H9 (cell line): Measurements from ENCODE around the gene ISG15. TPM values are rescaled to one million over a fixed set of nuclear protein-coding genes. Genes with fewer than 3 reads are reported as not detected.

ENCODE experiments used
- DNase-seq: peaks from one replicate; pipeline ENCODE4 v3.0.0-alpha.2; 2017
- H2AFZ ChIP-seq: one replicate; pipeline ENCODE4 v1.6.1; 2013; ENCODE audit warnings: mild to moderate bottlenecking, low read length, control low read depth, moderate library complexity
- H2AK5ac ChIP-seq: 2 replicates; pipeline ENCODE4 v1.6.1; 2013; ENCODE audit warnings: low read length, control low read depth, mixed read lengths; ENCODE audit not compliant: insufficient read length
- H2BK120ac ChIP-seq: one replicate; pipeline ENCODE4 v1.6.1; 2013; ENCODE audit warnings: low read depth, mild to moderate bottlenecking, low read length, control low read depth, inconsistent platforms; ENCODE audit not compliant: poor library complexity, severe bottlenecking
- H2BK12ac ChIP-seq: 2 replicates; pipeline ENCODE4 v1.6.1; 2013; ENCODE audit warnings: low read length, control low read depth, mixed read lengths, low read depth; ENCODE audit not compliant: insufficient read length
- H2BK15ac ChIP-seq: 2 replicates; pipeline ENCODE4 v1.6.1; 2013; ENCODE audit warnings: low read depth, low read length, control low read depth
- H2BK20ac ChIP-seq: one replicate; pipeline ENCODE4 v1.6.1; 2013; ENCODE audit warnings: low read depth, mild to moderate bottlenecking, low read length, control low read depth, inconsistent platforms; ENCODE audit not compliant: poor library complexity, severe bottlenecking
- H2BK5ac ChIP-seq: 2 replicates; pipeline ENCODE4 v1.6.1; 2013; ENCODE audit warnings: low read length, control low read depth, mixed read lengths; ENCODE audit not compliant: insufficient read length
- H3K14ac ChIP-seq: 2 replicates; pipeline ENCODE4 v1.6.1; 2013; ENCODE audit warnings: low read length, control low read depth; ENCODE audit not compliant: insufficient read depth
- H3K18ac ChIP-seq: 2 replicates; pipeline ENCODE4 v1.6.1; 2013; ENCODE audit warnings: low read depth, mild to moderate bottlenecking, mixed read lengths, low read length, control low read depth; ENCODE audit not compliant: insufficient read length
- H3K23ac ChIP-seq: 2 replicates; pipeline ENCODE4 v1.6.1; 2013; ENCODE audit warnings: low read length, control low read depth, mixed read lengths, low read depth; ENCODE audit not compliant: insufficient read length
- H3K23me2 ChIP-seq: 2 replicates; pipeline ENCODE4 v1.6.1; 2013; ENCODE audit warnings: low read depth, mild to moderate bottlenecking, mixed read lengths, low read length, control low read depth; ENCODE audit not compliant: insufficient read length, poor library complexity, severe bottlenecking
- H3K27ac ChIP-seq: 2 replicates; pipeline ENCODE4 v1.5.1; 2013; ENCODE audit warnings: low read length, control low read depth, mixed read lengths, low read depth; ENCODE audit not compliant: insufficient read length
- H3K27me3 ChIP-seq: 2 replicates; pipeline ENCODE4 v1.6.1; 2013; ENCODE audit warnings: low read length, control low read depth, inconsistent platforms; ENCODE audit not compliant: insufficient read depth
- H3K4ac ChIP-seq: 2 replicates; pipeline ENCODE4 v1.6.1; 2013; ENCODE audit warnings: low read depth, mild to moderate bottlenecking, control low read depth, inconsistent platforms, low read length, moderate library complexity
- H3K4me1 ChIP-seq: 2 replicates; pipeline ENCODE4 v1.6.1; 2013; ENCODE audit warnings: low read length, control low read depth, inconsistent platforms; ENCODE audit not compliant: insufficient read depth
- H3K4me2 ChIP-seq: 2 replicates; pipeline ENCODE4 v1.6.1; 2013; ENCODE audit warnings: low read length, control low read depth, mixed read lengths; ENCODE audit not compliant: insufficient read length, insufficient read depth
- H3K56ac ChIP-seq: 2 replicates; pipeline ENCODE4 v1.6.1; 2013; ENCODE audit warnings: low read depth, mild to moderate bottlenecking, mixed read lengths, low read length, control low read depth; ENCODE audit not compliant: insufficient read length
- H3K79me1 ChIP-seq: 2 replicates; pipeline ENCODE4 v1.6.1; 2013; ENCODE audit warnings: low read depth, mild to moderate bottlenecking, moderate library complexity, low read length, control low read depth, inconsistent platforms; ENCODE audit not compliant: insufficient read depth, poor library complexity, severe bottlenecking
- H3K79me2 ChIP-seq: 2 replicates; pipeline ENCODE4 v1.6.1; 2013; ENCODE audit warnings: low read length, control low read depth, inconsistent platforms; ENCODE audit not compliant: insufficient read depth
- H3K9ac ChIP-seq: 2 replicates; pipeline ENCODE4 v1.6.1; 2013; ENCODE audit warnings: low read length, control low read depth, mixed read lengths; ENCODE audit not compliant: insufficient read length; ENCODE audit errors: extremely low read depth
- H3K9me3 ChIP-seq: one replicate; pipeline ENCODE4 v1.6.1; 2013; ENCODE audit warnings: low read depth, low read length, inconsistent platforms; ENCODE audit not compliant: control insufficient read depth
- H3T11ph ChIP-seq: one replicate; pipeline ENCODE4 v1.6.1; 2013; ENCODE audit warnings: mild to moderate bottlenecking, low read length, control low read depth, inconsistent platforms
- H4K20me1 ChIP-seq: one replicate; pipeline ENCODE4 v1.6.1; 2013; ENCODE audit not compliant: control insufficient read depth, insufficient read length, insufficient read depth
- H4K5ac ChIP-seq: 2 replicates; pipeline ENCODE4 v1.6.1; 2013; ENCODE audit warnings: low read depth, mild to moderate bottlenecking, mixed read lengths, low read length, control low read depth; ENCODE audit not compliant: insufficient read length
- H4K8ac ChIP-seq: replicated peaks from 2 replicates; pipeline ENCODE4 v1.6.1; 2013; ENCODE audit warnings: low read length, control low read depth, mixed read lengths, low read depth; ENCODE audit not compliant: insufficient read length
- H4K91ac ChIP-seq: 2 replicates; pipeline ENCODE4 v1.6.1; 2013; ENCODE audit warnings: low read depth, mild to moderate bottlenecking, moderate library complexity, mixed read lengths, low read length, control low read depth; ENCODE audit not compliant: insufficient read length
- H3K27ac Mint-ChIP-seq, 3 experiments: 2 replicates in 2 of 3; 3 replicates in 1 of 3; pipeline ENCODE4 v1.8.0; 2020 to 2021; ENCODE audit warnings: mixed read lengths in 3 of 3, mild to moderate bottlenecking in 1 of 3, moderate library complexity in 1 of 3
- H3K27me3 Mint-ChIP-seq: 2 replicates; pipeline ENCODE4 v1.8.0; 2021; ENCODE audit warnings: low read depth, mild to moderate bottlenecking, moderate library complexity, mixed read lengths
- H3K36me3 Mint-ChIP-seq, 3 experiments: 2 replicates in 2 of 3; 3 replicates in 1 of 3; pipeline ENCODE4 v1.8.0; 2020 to 2021; ENCODE audit warnings: low read depth in 3 of 3, mixed read lengths in 3 of 3; ENCODE audit not compliant: insufficient read depth in 1 of 3
- H3K4me1 Mint-ChIP-seq, 2 experiments: 2 replicates each; pipeline ENCODE4 v1.8.0; 2020; ENCODE audit warnings: mixed read lengths in 2 of 2
- H3K4me3 Mint-ChIP-seq, 2 experiments: 2 replicates in 1 of 2; 3 replicates in 1 of 2; pipeline ENCODE4 v1.8.0; 2020 to 2021; ENCODE audit warnings: mild to moderate bottlenecking in 2 of 2, mixed read lengths in 2 of 2, moderate library complexity in 1 of 2
- H3K9me3 Mint-ChIP-seq, 2 experiments: 2 replicates in 1 of 2; 3 replicates in 1 of 2; pipeline ENCODE4 v1.8.0; 2020; ENCODE audit warnings: mild to moderate bottlenecking in 2 of 2, mixed read lengths in 2 of 2, moderate library complexity in 1 of 2
- WGBS: extraction: QIAGEN DNeasy Blood & Tissue Kit; methylation state at CpG from one replicate; pipeline ENCODE4 v1.1.7; 2013; ENCODE audit warnings: missing lambda C conversion rate, low lambda C conversion rate, mixed read lengths; ENCODE audit not compliant: insufficient read length; ENCODE audit errors: extremely low coverage; 5-methylcytosine and 5-hydroxymethylcytosine counted together
- total RNA-seq: library from RNA; stranded (reverse); gene quantifications from 2 replicates; pipeline ENCODE4 v1.2.1, GENCODE V29; 2021
- TF ChIP-seq, protein P1 (sequence below): fragments of 200-600 bp; sonication (generic); conservative IDR thresholded peaks from 3 replicates; pipeline ENCODE4 v1.8.0; 2021; ENCODE audit warnings: antibody characterized with exemption, mild to moderate bottlenecking

The ISG15 gene
- total RNA-seq, 1 experiment from 2014 or later, result 39.7 TPM

DNA sequence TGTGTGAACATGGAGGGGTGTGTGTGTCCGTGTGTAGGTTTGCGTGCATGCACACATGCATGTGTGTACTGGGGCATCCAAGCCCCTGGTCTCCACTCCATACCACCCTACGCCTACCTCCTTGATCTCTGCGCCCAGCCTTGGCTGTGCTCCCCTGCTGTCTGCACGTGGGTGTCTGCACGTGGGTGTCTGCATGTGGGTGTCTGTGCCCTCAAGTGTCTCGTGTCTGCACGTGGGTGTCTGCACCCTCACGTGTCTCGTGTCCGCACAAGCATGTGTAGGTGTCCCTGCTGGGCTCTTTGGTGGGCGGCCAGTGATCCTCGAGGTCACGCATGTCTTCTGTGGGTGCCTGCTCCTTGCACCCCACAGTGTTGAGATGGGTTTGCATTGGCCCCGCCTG, 39.7 kb downstream of the ISG15 start:
- Histone ChIP-seq H3K23ac (no peak overlapping the region), H2BK15ac (no peak overlapping the region), H3K56ac (no peak overlapping the region), H4K91ac (no peak overlapping the region), H3K27ac (no peak overlapping the region), H3K9ac (no peak overlapping the region), H3K79me2 (no peaks in the 10 kb centered on the region; the same call in 1 of the 2 replicates), H3K18ac (no peak overlapping the region), H3T11ph (no peak overlapping the region), H3K4me1 (no peaks in the 10 kb centered on the region), H3K4ac (no peak overlapping the region), H3K23me2 (no peaks in the 10 kb centered on the region), H3K14ac (no peak overlapping the region), H3K4me2 (no peak overlapping the region), H2BK20ac (no peak overlapping the region), H2BK5ac (no peak overlapping the region), H4K20me1 (no peaks in the 10 kb centered on the region), H3K27me3 (peaks cover 1% of the 10 kb centered on the region; the same call in 1 of the 2 replicates), H4K8ac (no peak overlapping the region), H3K79me1 (no peaks in the 10 kb centered on the region), H2AK5ac (no peak overlapping the region), H2BK12ac (no peak overlapping the region), H2BK120ac (no peak overlapping the region), H3K9me3 (no peaks in the 10 kb centered on the region), H2AFZ (no peak overlapping the region), H4K5ac (no peak overlapping the region)
- Mint-ChIP-seq H3K9me3 (no peaks in the 10 kb centered on the region), H3K27ac (no peak overlapping the region), H3K27me3 (peaks cover 20% of the 10 kb centered on the region), H3K4me1 (peaks cover 0 to under 1% of the 10 kb centered on the region in 2 experiments; a peak in 1 of 4 replicates), H3K36me3 (peaks cover 10 to 38% (median 34%) of the 10 kb centered on the region in 3 experiments), H3K4me3 (no peak overlapping the region)
- TF ChIP-seq, protein P1, sequence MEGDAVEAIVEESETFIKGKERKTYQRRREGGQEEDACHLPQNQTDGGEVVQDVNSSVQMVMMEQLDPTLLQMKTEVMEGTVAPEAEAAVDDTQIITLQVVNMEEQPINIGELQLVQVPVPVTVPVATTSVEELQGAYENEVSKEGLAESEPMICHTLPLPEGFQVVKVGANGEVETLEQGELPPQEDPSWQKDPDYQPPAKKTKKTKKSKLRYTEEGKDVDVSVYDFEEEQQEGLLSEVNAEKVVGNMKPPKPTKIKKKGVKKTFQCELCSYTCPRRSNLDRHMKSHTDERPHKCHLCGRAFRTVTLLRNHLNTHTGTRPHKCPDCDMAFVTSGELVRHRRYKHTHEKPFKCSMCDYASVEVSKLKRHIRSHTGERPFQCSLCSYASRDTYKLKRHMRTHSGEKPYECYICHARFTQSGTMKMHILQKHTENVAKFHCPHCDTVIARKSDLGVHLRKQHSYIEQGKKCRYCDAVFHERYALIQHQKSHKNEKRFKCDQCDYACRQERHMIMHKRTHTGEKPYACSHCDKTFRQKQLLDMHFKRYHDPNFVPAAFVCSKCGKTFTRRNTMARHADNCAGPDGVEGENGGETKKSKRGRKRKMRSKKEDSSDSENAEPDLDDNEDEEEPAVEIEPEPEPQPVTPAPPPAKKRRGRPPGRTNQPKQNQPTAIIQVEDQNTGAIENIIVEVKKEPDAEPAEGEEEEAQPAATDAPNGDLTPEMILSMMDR, result no peak
- no peak for DNase-seq
- no CpG with 5 or more reads among the region's 15 CpGs for WGBS
